ENCODE data around the gene PDLIM5.

The PDLIM5 gene

GRCh38 chr4:94566420-94566819 is 114.7 kb downstream of the PDLIM5 start:
- no peak for DNase-seq

- peak in 1 of 2 donors; percentile 6 for DNase-seq
Measured at GRCh38 chr4:94567811-94568210, 116.1 kb downstream of the PDLIM5 start.

- DNase-seq: no peak
Measured at GRCh38 chr4:94570558-94570957, 118.8 kb downstream of the PDLIM5 start.

DNA sequence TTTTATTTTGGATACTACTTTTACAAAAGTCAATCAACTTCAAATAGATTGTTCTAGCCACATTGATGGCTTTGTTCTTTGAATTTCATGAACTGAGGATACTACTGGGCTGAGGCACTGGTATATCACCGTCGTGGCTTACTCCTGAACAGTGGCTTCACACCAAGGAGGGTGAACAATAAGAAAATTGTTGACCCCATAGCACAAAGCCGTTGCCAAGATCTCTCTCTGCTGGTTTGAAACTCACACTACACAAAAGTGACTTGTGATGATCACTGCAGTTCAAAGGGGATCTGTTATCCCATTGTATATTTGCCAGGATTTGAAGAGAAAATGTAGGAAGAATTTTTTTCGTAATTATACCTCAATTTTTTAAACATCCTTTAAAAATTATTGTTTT is 119.6 kb downstream of the PDLIM5 start:
- DNase-seq: no peak

DNA sequence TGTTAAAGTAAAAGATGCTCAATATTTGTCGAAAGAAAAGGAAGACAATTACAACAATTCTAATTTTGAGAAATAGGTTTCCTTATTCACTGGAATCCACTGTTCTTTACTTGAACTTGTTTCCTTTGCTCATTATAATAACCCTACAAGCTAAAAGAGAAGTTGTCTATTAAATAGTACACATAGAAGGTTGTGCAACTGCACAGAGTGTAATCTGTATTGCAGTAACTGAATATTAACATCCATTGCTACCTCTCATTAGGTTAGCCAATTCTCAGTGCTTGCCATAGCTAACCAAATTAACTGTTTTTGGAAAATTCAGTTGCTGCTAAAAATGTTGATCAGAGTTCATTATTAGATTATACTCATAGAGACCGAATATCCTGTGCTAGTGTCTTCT is 120.0 kb downstream of the PDLIM5 start:
- no peak for DNase-seq

- no peak for DNase-seq
Measured at GRCh38 chr4:94574050-94574449, 122.3 kb downstream of the PDLIM5 start.

GRCh38 chr4:94574616-94575015 is 122.9 kb downstream of the PDLIM5 start:
- DNase-seq: no peak

- no peak for DNase-seq
Measured at GRCh38 chr4:94575652-94576051, 123.9 kb downstream of the PDLIM5 start.

DNA sequence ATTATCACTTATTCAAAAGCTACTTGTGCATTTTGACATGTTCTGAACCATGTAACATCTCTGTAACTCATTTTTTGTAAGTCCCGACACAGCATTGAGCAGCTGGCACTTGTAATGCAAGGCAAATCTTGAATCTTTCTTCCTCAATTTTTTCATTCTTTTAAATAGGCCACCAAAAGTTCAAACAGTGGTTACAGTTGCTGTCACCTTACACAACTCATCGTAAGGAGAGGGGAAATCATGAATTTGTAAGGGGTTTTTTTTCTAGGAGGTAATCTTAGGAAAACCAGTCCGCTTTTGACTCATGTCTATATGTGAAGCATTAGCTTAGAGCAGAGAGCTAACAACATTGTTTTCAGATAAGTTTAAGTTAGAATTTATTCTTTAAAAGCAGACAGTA is 124.5 kb downstream of the PDLIM5 start:
- DNase-seq: no peak

DNA sequence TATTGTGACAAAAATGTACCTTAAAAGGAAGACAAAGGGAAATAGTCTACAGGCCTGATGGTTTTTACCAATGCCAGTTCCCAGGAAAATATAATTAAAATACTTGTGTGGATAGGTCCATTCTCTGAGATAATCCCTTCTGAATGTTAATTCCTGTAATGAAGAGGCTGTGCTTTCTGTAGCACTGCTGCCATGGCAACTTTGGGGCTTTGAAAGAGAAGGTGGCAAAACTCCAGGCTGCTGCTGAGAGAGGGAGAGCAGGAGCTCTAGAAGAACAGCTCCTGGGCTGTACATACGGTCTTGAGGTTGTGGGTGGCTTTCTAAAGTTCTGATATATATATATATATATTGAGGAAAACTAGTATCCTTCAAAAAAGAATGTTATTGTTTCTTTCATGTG is 125.4 kb downstream of the PDLIM5 start:
- no peak for DNase-seq

DNA sequence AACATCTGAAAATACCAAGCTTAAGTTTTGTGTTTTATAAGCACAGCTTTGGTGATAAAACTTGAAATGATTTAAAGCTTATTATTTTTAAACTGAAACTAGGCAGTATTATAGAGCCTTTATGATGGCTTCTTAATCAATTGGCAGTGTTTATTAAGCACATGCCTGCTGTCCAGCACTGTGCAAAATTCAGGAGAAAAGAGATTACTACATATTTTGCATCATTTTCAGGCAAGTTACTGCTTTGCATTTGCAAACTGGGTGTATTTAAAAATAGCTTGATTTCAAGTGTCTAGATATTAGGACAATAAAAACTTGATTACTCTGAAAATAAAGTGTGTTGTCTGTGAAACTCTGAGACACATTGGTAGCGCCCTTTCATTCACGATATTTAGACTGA is 126.5 kb downstream of the PDLIM5 start:
- DNase-seq: no peak

DNA sequence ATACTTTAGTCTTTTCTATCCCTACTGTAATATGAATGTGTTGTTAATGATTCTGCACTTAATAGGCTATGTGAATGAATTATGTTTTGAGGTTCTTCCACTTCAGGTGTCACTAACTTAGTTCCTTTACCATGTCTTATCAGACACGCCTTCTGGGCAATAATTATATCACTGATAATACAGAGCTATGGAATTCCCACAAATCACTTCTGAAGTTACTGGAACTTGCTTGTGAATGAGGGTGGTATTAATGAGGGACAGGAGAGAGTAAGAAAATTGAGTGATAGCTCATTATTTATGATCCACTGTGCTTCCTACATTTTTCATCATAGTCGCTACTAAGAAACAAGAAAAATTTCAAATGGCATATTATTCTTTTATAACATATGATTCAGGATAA is 130.0 kb downstream of the PDLIM5 start:
- no peak for DNase-seq

DNA sequence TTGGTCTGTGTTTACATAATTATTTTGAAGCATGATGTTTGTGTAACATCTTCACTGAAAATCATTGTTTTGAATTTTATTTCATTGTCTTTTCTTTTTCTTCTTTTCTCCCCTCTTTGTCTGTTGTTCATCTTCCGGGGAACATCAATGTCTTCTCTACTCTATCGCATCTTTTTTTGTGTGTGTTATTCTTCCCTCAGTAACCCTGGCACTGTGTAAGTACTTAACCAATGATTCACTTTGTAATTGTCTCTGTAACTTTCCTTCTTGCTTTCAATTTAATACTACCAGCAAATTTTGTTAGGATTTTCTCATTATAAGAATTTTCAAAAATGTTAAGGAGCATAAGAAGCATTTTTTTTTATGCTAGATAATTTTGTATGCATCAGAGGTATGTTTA is 130.8 kb downstream of the PDLIM5 start:
- DNase-seq: no peak

DNA sequence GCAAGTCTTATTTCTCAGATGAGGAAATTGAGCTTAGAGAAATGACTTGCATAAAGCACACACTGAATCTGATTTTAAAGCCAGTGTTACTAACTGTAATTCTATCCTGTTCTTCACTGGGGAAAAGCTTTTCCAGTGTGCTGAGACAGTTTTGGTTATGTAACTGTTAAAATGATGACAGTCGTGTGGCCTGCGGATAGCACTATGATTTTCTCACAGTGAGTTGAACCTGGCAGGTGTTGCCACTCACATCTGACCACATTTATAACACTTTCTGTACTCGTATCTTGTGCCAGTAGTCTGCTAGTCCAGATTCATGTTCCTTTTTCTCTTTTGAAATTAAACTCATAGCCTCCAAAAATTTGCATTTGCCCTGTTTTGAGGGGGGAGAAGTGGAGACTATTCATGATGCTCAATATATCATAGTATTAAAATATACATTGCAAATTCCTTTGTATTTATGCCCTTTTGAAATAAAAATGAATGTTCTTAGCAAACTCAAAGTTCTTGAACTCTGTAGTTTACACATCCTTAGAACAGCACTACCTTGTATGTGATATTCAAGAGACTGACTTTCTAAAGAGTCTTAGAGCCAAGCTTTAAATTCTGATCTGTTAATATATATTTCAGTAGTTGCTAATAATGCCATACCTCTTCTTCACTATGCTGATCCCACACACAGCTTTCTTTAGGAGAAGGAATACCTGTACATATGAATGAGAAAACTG is 132.3 kb downstream of the PDLIM5 start:
- peak in 1 of 2 donors; percentile 14 for DNase-seq

GRCh38 chr4:94588896-94589693 is 137.4 kb downstream of the PDLIM5 start:
- DNase-seq: no peak

DNA sequence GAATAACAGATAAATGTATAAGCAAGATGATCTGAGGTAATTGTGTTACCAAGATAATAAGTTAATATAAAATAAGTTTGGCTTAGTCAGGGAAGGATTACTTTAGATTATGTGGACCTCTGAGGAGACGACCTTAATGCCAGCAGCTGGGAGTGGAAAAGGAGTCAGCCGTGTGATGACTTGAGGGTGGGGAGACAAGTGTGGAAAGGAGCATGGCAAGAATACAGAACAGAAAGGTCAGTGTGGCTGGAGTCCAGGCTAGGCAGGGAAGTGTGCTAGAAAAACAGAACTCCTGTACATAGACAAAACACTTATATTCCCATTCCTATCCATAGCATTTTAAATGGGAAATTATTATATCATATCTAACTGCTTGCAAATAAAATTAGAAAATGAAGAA is 138.8 kb downstream of the PDLIM5 start:
- DNase-seq: no peak

DNA sequence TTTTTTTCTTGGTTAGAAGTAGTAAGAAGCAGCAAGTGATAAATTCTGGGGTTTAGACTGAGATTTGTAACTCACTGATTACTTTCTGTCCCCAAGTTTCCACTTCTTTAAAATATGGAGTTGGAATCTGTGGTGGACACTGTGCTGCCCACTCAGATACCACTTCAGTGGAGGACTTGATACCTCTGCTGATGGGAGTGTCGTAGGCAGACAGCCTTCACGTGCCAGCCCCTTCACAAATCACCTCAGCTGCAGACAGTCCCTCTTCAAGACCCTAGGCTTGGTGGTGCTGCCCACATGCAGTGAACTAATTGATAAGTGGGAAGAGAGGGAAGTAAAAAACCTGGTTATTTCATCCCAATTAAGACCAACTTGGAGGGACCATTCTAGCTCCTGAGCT is 139.5 kb downstream of the PDLIM5 start:
- no peak for DNase-seq

DNA sequence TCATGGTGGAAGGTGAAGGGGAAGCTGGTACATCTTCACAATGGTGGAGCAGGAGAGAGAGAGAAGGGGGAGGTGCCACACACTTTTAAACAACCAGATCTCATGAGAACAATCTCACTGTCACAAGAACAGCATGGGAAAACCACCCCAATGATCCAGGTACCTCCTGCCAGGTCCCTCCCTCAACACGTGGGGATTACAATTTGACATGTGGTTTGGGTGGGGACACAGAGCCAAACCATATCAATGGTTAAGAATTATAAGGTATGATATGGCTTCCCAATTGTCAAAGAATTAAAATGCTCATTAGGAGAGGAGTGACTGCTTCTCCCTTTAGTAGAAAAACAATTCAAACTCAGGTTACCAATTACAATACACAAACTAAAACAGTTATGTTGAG is 143.3 kb downstream of the PDLIM5 start:
- no peak for DNase-seq

DNA sequence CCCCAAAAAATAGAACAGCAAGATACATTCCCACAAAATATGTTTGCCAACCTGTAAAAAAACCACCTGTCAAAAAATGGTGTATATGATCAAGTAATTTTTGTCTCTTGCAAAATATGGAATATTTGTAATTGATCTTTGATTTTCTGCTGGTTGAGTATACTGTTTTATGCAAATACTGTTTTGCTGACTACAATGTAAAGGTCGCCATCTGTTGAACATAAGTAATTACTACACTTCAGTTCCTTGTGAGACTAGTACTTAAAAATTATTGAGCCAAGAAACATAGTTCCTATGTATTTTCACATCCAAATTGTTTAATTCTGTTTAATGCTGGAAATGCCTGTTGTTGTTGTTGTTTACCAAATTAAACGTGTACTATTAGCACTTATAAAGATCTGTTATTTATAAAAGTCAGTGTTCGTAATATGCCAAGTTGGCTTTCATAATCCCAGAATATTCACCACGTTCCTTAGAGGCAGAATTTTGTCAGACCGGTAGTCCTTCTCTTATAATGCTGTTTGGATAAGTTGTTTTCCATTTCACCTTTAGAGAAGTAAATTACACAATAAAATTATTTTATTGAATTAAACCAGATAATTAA is 144.2 kb downstream of the PDLIM5 start:
- peak in 1 of 2 donors; percentile 55 for DNase-seq

- no peak for DNase-seq
Measured at GRCh38 chr4:94598758-94599157, 147.0 kb downstream of the PDLIM5 start.

- no peak for DNase-seq
Measured at GRCh38 chr4:94603170-94603747, 151.5 kb downstream of the PDLIM5 start.

DNA sequence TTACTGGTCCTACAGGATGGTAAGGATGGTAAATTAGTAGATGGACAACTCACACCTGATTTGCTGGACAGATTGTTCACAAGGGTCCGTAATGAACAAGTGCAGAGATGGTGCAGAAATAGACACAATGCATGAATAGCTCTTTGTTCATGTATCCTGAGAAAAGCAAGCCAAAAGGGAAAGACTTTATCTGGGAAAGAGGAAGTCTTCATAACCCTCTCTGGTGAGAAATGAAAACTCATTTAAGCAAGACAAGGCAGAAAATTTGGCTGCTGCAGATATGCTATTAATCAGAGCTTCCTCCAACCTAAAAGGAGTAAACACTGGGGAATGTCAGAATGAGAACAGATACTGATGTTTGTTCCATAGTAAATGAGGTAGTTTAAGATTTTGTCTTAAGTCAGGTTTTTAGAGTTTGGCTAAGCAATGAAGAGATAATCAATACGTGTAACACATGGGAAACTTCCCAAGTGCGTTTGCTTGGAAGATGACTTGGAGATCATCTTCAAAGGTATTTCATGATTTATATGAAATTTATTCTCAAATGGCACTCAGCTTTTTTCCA is 153.6 kb downstream of the PDLIM5 start:
- no peak for DNase-seq

DNA sequence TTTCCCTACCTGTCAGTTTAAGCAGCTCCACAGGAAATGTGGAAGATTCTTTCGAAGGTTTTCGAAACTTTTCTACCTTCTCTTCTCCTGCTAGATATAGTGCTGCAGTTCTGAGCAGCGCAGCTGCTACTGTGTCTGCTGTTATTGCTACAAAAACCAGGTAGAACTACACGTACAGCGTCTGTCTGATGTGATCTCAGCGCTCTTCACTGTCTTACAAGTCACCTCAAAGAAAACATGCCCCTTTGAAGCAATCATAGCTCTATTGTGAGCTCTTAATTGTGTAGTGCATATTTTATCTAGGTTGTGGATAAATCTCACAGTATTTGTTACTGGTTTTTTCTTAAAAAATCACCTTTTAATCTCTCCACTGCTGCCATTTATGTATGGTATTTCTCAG is 158.4 kb downstream of the PDLIM5 start:
- no peak for DNase-seq

Measured in CD4-positive, alpha-beta T cell treated with Interleukin-4 for 1 hour (primary cell).